ENCODE results near the gene RYR3.

The RYR3 gene

DNA sequence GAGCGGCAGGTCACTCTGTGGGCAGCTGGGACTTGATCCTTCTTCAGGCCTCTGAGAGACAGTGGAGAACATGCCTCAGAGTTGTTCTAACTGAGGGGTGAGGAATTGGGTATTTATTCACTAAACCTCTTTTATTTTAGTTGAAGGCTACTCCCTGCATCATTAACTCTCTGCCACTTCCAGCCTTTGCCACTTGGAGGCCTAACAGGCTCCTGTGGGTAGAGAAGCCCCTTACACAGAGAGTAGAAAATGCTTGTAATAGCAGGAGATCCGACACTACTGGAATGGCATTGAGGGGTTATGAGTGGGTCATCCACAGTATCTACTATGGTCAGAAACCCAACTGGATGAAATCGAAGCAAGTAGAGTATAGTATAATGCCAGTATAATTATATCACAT lies 81.7 kb downstream of the RYR3 start:
- Histone ChIP-seq H4K20me1 (ENCODE audit: insufficient read depth) (no peaks in the 10 kb centered on the region), H3K4me2 (no peak overlapping the region), H3K4me1 (ENCODE audit: low read depth, poor library complexity, severe bottlenecking) (no peaks in the 10 kb centered on the region), H3K36me3 (ENCODE audit: insufficient read depth) (no peaks in the 10 kb centered on the region), H3K27me3 (ENCODE audit: insufficient read depth, low read depth) (no peaks in the 10 kb centered on the region), H3K27ac (no peak overlapping the region), H3K9ac (no peak overlapping the region), H3K4me3 (IDR thresholded peaks at IDR 0.05; ENCODE audit: insufficient read depth, low read depth, low read length) (no peak overlapping the region), H2AFZ (ENCODE audit: low read depth) (no peak overlapping the region), H3K79me2 (ENCODE audit: insufficient read depth, low read depth) (no peaks in the 10 kb centered on the region)
- TF ChIP-seq, protein P1, sequence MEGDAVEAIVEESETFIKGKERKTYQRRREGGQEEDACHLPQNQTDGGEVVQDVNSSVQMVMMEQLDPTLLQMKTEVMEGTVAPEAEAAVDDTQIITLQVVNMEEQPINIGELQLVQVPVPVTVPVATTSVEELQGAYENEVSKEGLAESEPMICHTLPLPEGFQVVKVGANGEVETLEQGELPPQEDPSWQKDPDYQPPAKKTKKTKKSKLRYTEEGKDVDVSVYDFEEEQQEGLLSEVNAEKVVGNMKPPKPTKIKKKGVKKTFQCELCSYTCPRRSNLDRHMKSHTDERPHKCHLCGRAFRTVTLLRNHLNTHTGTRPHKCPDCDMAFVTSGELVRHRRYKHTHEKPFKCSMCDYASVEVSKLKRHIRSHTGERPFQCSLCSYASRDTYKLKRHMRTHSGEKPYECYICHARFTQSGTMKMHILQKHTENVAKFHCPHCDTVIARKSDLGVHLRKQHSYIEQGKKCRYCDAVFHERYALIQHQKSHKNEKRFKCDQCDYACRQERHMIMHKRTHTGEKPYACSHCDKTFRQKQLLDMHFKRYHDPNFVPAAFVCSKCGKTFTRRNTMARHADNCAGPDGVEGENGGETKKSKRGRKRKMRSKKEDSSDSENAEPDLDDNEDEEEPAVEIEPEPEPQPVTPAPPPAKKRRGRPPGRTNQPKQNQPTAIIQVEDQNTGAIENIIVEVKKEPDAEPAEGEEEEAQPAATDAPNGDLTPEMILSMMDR (conservative IDR thresholded peaks at IDR 0.05; ENCODE audit: low read depth, low read length) = no peak

DNA sequence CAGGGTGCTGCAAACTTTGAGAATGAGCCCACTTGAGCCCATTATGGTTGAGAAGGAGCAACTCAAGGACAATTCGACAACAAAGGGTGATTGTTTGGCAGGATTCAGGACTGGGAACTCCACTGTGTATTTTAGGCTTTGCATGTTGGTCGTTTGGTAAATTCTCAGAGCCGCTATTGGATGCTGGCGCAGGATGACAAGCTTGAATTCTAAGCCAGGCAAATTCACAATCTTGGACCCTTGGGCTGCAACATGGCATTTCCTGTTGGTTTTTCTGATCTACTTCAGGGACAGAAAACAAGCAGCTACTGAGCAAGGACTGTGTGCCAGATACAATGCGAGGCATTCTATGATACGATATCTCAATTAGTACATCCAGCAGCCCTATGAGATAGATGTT lies 82.8 kb downstream of the RYR3 start:
- Histone ChIP-seq H3K27me3 (ENCODE audit: insufficient read depth, low read depth) (no peaks in the 10 kb centered on the region), H3K9ac (no peak overlapping the region), H3K4me2 (no peak overlapping the region), H3K79me2 (ENCODE audit: insufficient read depth, low read depth) (no peaks in the 10 kb centered on the region), H4K20me1 (ENCODE audit: insufficient read depth) (no peaks in the 10 kb centered on the region), H3K27ac (no peak overlapping the region), H3K4me3 (IDR thresholded peaks at IDR 0.05; ENCODE audit: insufficient read depth, low read depth, low read length) (no peak overlapping the region), H3K36me3 (ENCODE audit: insufficient read depth) (no peaks in the 10 kb centered on the region), H2AFZ (ENCODE audit: low read depth) (no peak overlapping the region), H3K4me1 (ENCODE audit: low read depth, poor library complexity, severe bottlenecking) (no peaks in the 10 kb centered on the region)
- TF ChIP-seq, protein P1 (conservative IDR thresholded peaks at IDR 0.05; ENCODE audit: low read depth, low read length) = no peak

DNA sequence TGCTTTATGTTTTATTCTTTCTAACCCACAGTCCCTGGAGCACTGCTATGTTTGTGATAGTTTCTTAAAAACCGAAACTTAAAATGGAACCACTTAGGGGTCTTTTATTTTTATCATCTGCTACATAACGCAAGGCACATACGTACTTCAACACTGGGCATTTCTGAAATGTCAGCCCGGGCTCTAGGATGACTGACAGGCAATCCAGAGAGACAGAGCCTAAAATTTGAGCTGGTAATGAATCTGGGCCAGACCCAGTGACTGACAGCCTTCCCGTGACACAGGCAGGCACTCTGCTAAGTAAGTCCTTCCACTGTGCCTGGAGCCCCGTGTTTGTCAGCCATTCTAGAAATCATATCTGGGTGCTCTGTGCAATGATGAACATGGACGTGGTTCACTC lies 84.6 kb downstream of the RYR3 start:
- Histone ChIP-seq H3K4me1 (ENCODE audit: low read depth, poor library complexity, severe bottlenecking) (no peaks in the 10 kb centered on the region), H3K4me3 (IDR thresholded peaks at IDR 0.05; ENCODE audit: insufficient read depth, low read depth, low read length) (no peak overlapping the region), H4K20me1 (ENCODE audit: insufficient read depth) (no peaks in the 10 kb centered on the region), H3K36me3 (ENCODE audit: insufficient read depth) (no peaks in the 10 kb centered on the region), H3K79me2 (ENCODE audit: insufficient read depth, low read depth) (no peaks in the 10 kb centered on the region), H3K27ac (no peak overlapping the region), H3K27me3 (ENCODE audit: insufficient read depth, low read depth) (no peaks in the 10 kb centered on the region), H3K4me2 (no peak overlapping the region), H2AFZ (ENCODE audit: low read depth) (no peak overlapping the region), H3K9ac (no peak overlapping the region)
- TF ChIP-seq, protein P1 (conservative IDR thresholded peaks at IDR 0.05; ENCODE audit: low read depth, low read length) = no peak

DNA sequence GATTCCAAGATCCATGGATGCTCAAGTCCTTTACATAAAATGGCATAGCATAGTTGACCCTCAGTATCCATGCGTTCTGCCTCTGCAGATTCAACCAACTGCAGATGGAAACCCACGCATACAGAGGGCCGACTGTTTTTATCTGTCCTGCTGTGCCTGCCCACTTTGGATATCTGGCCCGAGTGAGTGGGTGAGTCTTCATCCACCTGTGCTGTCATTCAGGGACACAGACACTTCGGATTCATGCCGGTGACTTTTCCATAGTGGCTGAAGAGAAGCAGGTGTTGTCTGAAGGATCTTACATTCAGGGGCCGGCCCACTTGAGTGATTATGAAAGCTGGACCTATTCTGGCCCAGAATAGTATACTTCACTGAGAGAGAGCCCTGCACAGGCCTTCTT lies 85.1 kb downstream of the RYR3 start:
- H3K4me3 ChIP-seq (IDR thresholded peaks at IDR 0.05; ENCODE audit: insufficient read depth, low read depth, low read length) = no peak overlapping the region
- no peaks in the 10 kb centered on the region for H3K27me3 ChIP-seq (ENCODE audit: insufficient read depth, low read depth)
- H3K4me1 ChIP-seq (ENCODE audit: low read depth, poor library complexity, severe bottlenecking) = no peaks in the 10 kb centered on the region
- H2AFZ ChIP-seq (ENCODE audit: low read depth) = no peak overlapping the region
- no peaks in the 10 kb centered on the region for H3K79me2 ChIP-seq (ENCODE audit: insufficient read depth, low read depth)
- TF ChIP-seq, protein P1 (conservative IDR thresholded peaks at IDR 0.05; ENCODE audit: low read depth, low read length) = no peak
- H4K20me1 ChIP-seq (ENCODE audit: insufficient read depth) = no peaks in the 10 kb centered on the region
- no peak overlapping the region for H3K27ac ChIP-seq
- H3K4me2 ChIP-seq = no peak overlapping the region
- H3K9ac ChIP-seq = no peak overlapping the region
- H3K36me3 ChIP-seq (ENCODE audit: insufficient read depth) = no peaks in the 10 kb centered on the region

DNA sequence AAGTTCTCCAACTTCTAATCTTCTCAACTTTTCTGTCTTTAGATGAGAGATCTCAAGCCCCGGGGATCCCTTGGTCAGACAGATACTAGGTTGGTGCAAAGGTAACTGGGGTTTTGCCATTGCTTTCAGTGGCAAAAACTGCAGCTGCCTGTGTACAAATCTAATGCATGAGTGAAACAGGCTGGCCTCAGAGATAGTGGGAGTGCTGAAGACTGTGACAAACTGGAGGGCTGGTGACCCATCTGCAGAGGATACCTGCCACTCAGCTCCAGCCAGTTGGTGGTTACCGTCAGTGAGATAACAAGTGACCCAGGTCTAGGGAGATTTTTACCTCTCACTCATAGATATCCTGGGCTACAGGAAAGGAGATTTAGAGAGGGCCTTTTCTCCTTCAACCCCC lies 85.7 kb downstream of the RYR3 start:
- Histone ChIP-seq H3K4me1 (ENCODE audit: low read depth, poor library complexity, severe bottlenecking) (no peaks in the 10 kb centered on the region), H4K20me1 (ENCODE audit: insufficient read depth) (no peaks in the 10 kb centered on the region), H3K27me3 (ENCODE audit: insufficient read depth, low read depth) (no peaks in the 10 kb centered on the region), H3K27ac (no peak overlapping the region), H3K36me3 (ENCODE audit: insufficient read depth) (no peaks in the 10 kb centered on the region), H2AFZ (ENCODE audit: low read depth) (no peak overlapping the region), H3K4me2 (no peak overlapping the region), H3K9ac (no peak overlapping the region), H3K4me3 (IDR thresholded peaks at IDR 0.05; ENCODE audit: insufficient read depth, low read depth, low read length) (no peak overlapping the region), H3K79me2 (ENCODE audit: insufficient read depth, low read depth) (no peaks in the 10 kb centered on the region)
- TF ChIP-seq, protein P1 (conservative IDR thresholded peaks at IDR 0.05; ENCODE audit: low read depth, low read length) = no peak
